Measurements from ENCODE around the gene RHOT2.
A peak's percentile ranks its signal among the peaks of the same experiment; 100 is the strongest.

RHOT2 gene

GRCh38 chr16:667780-668518, at the start of gene RHOT2:
Gene RHOT2 (plus strand): TSS chr16:668132. CDS start chr16:668200, 68 bp downstream.
- peak; percentile 61 for DNase-seq

DNA sequence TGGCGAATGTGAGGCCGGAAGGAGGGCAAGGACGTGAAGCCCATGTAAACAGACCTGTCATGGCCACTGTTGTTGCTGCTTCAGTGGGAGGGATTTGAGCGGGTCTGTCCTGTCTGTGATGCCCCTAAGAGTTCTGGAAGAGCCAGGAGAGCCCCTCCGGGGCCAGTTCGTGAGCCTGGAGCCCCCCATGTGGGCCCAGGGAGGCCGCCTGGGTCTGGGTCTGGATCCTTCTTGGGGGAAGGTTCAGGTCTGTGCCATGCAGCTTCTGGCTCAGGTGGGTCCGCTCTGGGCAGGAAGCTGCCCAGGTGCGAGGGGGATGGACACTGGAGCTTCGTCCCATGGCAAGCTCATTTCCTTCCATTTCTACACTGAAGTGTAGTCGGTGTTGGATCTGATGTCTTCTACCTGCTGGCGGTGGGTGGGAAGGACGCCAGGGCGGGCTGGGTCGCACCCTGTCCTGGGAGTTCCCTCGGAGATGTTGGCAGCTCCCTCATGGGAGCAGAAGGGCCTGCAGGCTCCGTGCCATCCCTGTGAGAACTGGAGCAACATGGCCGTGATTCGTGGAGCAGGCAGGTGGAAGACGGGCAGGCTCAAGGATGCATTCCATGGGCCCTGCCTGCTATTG, 48.3 kb upstream of the RHOT2 start:
- DNase-seq = no peak

GRCh38 chr16:620700-621525, 47.0 kb upstream of the RHOT2 start:
- DNase-seq = no peak

DNA sequence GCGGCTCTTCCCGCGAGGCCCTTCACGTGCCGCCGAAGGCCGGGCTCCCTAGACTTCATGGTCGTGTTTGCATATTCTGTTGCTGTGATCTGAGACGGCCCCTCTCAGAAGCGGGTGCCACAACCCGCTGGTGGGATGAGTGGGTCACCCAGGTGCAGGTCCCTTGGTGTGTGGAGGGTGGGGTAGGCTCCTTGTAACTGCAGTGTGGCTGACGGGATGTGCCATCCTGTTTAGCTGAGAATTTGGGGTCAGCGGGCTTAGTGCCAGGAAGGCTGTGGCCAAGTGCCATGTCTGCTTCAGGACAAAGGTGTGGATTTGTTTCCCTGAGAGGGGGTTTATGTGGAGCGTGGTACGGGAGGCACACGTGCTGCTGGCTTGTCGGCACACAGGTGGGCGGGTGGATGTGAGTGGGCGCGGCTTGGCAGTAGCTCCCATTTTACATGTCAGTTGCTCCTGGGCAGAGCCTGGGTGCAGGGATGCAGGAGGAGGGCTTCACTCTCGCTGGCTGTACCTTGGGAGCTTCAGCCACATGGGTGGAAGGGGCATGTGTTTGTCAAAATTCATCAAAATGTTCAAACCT, 46.3 kb upstream of the RHOT2 start:
- DNase-seq = peak; percentile 46

DNA sequence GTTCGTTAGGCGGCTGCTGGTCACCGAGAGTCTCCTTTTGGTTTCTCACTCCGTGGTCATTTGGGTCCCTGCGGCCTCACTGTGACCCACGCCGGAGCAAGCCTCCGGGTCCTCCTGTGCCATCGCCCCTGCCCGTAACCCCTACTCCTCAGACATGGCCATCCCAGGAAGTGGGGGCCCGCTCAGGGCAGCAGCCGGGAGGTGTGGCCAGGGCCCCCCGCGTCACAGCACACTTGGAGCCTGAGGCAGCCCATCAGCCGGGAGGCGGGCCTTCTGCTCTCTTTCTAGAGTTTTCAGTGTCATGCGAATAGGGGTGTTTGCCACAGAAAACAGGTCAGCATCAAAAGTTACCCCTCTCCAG, 45.0 kb upstream of the RHOT2 start:
- no peak for DNase-seq

- DNase-seq = no peak
Measured at GRCh38 chr16:624526-625070, 43.3 kb upstream of the RHOT2 start.

GRCh38 chr16:625117-625976, 42.6 kb upstream of the RHOT2 start:
- no peak for DNase-seq

GRCh38 chr16:625977-626765, 41.8 kb upstream of the RHOT2 start:
- DNase-seq = no peak

GRCh38 chr16:626787-627453, 41.0 kb upstream of the RHOT2 start:
- no peak for DNase-seq

DNA sequence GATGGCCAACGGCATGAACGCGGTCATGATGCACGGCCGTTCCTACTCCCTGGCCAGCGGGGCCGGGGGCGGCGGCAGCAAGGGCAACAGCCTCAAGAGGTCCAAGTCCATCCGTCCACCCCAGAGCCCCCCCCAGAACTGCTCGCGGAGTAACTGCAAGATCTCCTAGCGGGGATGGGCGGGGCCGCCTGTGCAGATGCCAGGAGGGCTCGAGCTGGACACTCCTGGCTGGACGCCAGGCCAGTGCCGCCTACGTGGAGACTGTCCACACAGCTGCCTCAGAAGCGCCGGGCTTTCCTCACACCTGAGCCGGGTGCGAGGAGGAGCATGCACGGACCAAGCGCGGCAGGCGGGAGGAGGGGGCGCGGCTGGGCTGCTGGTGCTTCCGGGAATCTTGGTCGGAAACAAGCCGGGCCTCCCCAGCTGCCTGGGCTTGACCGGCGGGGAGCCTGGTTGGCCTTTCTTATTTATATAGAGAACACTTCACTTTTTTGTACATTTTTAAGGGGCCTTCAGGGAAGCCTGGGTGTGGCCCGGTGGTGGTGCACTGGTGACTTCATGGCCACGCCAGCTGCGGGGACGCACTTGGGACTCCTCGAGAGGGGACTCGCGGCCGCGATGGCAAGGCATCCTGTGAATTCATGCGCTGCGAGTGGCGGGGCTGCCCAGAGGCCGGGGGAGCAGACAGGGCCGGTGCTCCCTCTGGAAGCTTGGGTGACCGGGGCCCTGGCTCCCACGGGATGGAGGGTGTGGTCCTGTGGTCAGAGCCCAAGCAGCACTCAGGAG, 40.3 kb upstream of the RHOT2 start:
- no peak for DNase-seq

DNA sequence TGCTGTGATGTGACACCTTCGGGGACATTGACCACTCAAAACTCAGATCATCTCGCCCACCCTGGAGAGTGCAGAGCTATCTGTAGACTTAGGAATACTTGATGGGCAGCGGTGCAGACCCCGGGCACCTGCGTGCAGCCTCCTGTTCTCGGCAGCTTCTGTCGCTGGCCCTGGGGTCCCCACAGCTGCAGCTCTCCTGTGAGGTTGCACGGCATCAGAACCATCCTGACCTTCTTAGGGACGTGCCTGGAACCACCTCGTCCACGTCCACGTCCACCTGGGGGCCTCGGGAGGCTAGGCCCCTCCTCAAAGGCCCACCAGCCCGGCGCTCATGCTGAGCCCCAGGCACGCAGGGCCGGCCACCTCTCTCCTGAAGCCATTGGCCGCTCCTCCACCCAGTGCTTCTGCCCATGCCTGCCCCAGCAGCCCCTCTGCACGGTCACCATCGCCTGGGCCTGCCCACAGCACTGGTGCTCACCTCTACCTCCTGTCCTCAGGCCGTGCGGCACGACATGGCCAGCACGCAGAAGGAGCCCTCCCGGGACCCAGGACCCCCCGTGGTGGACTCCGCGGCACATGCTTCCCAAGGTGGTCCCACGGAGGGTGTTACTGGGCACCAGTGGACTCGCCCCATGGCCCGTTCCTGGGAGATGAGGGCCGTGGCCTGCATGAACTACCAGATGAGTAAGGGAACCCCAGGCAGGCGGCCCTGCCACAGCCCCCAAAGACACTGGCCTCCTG, 39.4 kb upstream of the RHOT2 start:
- DNase-seq = no peak

- no peak for DNase-seq
Measured at GRCh38 chr16:629185-629832, 38.6 kb upstream of the RHOT2 start.

DNA sequence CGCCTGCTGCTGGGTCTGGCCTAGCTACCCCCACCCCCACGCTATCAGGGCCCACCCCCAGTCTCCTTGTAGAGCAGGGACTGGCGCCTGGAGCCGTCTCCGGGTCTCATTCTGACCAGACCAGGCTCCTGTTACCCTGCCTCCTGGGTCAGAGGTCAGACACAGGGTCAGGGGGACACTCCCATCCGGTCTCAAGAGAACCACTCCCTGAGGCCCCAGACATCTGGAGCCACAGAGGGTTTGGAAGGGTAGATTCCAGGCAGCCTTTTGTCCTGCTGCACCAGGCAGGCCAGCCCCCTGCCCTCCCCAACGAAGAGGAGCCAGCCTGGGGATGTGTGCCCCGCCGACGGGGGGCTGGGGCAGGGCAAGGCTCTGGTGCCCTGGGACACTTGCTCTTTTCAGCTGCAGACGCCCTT, 38.1 kb upstream of the RHOT2 start:
- DNase-seq = no peak

DNA sequence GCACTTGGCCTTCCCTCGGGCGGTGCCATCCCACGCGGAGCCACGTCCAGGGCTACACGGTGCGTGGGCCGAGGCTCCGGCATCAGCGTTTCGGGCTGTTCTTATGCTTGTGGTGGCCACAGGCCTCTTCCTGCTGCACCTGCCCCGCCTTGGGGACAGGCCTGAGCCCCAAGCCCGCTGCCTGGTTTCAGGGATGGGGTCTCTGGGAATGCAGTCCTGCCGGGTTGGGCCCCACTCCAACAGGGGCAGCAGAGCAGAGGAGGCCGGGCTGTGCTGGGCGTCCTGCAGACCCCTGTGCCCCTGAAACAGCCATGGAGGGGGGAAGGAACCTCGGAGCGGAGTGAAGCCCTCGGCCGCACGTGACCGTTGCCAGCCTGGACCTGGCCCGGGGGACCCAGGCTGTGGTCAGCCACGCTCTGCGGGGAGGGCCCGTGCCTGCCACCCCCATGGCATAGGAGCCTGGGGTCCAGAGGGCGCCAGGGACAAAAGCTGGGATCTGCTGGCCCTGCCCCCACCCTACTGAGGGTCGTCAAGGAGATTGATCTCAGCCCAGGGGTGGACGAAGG, 37.6 kb upstream of the RHOT2 start:
- no peak for DNase-seq

DNA sequence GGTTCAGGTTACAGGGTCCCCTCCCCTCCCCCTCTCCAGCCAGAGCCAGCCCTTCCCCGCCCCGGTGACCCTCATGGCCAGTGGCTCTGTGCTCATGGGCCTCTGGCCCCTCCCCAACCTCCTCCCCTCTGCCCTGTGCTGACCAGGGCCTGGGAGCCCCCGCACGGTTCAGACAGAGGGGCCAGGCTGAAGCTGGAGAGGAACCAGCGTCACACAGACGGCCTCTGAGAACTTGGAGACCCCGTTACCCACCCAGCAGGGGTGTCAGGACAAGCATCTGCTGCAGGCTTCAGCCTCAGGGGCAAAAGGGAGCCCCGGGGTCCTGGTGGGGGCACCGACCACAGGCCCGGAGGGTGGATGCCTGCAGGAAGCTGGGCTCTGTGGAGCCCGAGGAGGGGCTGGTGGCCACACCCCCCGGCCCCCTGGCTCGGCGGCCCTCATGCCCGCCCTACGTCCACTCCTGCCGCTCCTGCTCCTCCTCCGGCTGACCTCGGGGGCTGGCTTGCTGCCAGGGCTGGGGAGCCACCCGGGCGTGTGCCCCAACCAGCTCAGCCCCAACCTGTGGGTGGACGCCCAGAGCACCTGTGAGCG, 37.0 kb upstream of the RHOT2 start, which contains the start of gene WFIKKN1:
WFIKKN1 (plus strand) TSS at position 171 of the 591 bp plus-strand sequence; CDS start at position 440, 269 bp downstream.
- no peak for DNase-seq

DNA sequence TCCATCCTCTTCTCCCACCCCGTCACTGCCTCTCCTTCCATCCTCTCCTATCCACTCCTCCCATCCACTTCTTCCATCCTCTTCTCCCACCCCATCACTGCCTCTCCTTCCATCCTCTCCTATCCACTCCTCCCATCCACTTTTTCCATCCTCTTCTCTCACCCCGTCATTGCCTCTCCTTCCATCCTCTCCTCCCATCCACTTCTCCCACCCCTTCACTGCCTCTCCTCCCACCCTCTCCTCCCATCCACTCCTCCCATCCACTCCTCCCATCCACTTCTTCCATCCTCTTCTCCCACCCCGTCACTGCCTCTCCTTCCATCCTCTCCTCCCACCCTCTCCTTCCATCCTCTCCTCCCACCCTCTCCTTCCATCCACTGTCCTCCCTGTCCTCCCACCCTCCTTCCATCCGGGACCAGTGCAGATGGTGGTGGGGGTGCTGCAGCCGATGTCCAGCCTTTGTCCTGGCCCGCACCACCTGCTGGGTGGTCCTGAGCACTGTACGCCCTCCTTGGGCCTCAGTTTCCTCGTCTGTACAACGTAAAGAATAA, 36.0 kb upstream of the RHOT2 start:
- DNase-seq = no peak
